Measurements from ENCODE around the gene RCN2.
A peak's percentile ranks its signal among the peaks of the same experiment; 100 is the strongest.

Gene RCN2

GRCh38 chr15:76942331-76942730 lies 10.8 kb downstream of the RCN2 start:
- TF ChIP-seq, protein P1, sequence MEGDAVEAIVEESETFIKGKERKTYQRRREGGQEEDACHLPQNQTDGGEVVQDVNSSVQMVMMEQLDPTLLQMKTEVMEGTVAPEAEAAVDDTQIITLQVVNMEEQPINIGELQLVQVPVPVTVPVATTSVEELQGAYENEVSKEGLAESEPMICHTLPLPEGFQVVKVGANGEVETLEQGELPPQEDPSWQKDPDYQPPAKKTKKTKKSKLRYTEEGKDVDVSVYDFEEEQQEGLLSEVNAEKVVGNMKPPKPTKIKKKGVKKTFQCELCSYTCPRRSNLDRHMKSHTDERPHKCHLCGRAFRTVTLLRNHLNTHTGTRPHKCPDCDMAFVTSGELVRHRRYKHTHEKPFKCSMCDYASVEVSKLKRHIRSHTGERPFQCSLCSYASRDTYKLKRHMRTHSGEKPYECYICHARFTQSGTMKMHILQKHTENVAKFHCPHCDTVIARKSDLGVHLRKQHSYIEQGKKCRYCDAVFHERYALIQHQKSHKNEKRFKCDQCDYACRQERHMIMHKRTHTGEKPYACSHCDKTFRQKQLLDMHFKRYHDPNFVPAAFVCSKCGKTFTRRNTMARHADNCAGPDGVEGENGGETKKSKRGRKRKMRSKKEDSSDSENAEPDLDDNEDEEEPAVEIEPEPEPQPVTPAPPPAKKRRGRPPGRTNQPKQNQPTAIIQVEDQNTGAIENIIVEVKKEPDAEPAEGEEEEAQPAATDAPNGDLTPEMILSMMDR (IDR thresholded peaks at IDR 0.05) = no peak
- no peak overlapping the region for H3K4me3 Mint-ChIP-seq
- no peak for DNase-seq
- no peaks in the 10 kb centered on the region for H3K27me3 Mint-ChIP-seq (ENCODE audit: low read depth, poor library complexity)
- H3K36me3 Mint-ChIP-seq (ENCODE audit: low read depth) = peaks cover 75% of the 10 kb centered on the region
- no peak overlapping the region for H3K27ac Mint-ChIP-seq
- H3K9me3 Mint-ChIP-seq = peaks cover 4% of the 10 kb centered on the region
- no peaks in the 10 kb centered on the region for H3K4me1 Mint-ChIP-seq

DNA sequence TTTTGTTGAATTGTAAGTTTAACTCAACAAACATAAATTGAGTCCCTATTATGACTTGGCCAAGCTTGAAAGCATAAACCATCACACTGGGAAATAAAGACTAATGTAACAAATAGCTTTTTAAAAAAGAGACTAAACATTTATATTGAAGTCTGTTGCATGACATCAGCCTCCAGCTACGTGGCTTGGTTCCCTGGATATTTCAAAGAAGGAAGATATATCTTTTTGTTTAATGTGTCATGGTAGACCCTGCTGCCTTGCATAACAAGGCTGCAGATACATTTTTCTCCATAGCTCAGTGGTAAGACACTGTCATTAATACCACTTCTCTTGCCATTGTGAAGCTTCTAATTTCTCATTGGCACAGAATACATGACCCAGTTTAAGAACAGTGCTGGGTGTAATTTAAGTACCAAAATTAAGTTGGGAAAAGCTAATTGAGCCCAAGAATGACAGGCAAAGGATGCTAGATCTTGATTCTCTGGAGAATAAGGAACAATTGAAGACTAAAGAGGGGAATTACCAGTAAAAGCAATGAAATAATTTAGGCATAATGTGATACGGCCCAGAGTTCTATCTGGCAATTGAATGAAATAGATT lies 14.0 kb downstream of the RCN2 start:
- TF ChIP-seq, protein P1 (IDR thresholded peaks at IDR 0.05) = no peak
- no peaks in the 10 kb centered on the region for H3K4me1 Mint-ChIP-seq
- no peak for DNase-seq
- peaks cover 4% of the 10 kb centered on the region for H3K9me3 Mint-ChIP-seq
- H3K4me3 Mint-ChIP-seq = no peak overlapping the region
- peaks cover 77% of the 10 kb centered on the region for H3K36me3 Mint-ChIP-seq (ENCODE audit: low read depth)
- no peak overlapping the region for H3K27ac Mint-ChIP-seq
- no peaks in the 10 kb centered on the region for H3K27me3 Mint-ChIP-seq (ENCODE audit: low read depth, poor library complexity)

GRCh38 chr15:76947454-76947853 lies 15.9 kb downstream of the RCN2 start:
- H3K27ac Mint-ChIP-seq = peak overlapping the region; percentile 73
- H3K9me3 Mint-ChIP-seq = peaks cover 4% of the 10 kb centered on the region
- TF ChIP-seq, protein P1 (IDR thresholded peaks at IDR 0.05) = no peak
- H3K4me3 Mint-ChIP-seq = no peak overlapping the region
- peaks cover 3% of the 10 kb centered on the region for H3K27me3 Mint-ChIP-seq (ENCODE audit: low read depth, poor library complexity)
- no peak for DNase-seq
- peaks cover 80% of the 10 kb centered on the region for H3K36me3 Mint-ChIP-seq (ENCODE audit: low read depth)
- no peaks in the 10 kb centered on the region for H3K4me1 Mint-ChIP-seq

GRCh38 chr15:76951220-76951619 lies 19.7 kb downstream of the RCN2 start:
- DNase-seq = no peak
- Mint-ChIP-seq H3K9me3 (no peaks in the 10 kb centered on the region), H3K27me3 (ENCODE audit: low read depth, poor library complexity) (peaks cover 3% of the 10 kb centered on the region), H3K27ac (peak overlapping the region; percentile 55), H3K4me1 (peaks cover 4% of the 10 kb centered on the region), H3K36me3 (ENCODE audit: low read depth) (peaks cover 46% of the 10 kb centered on the region), H3K4me3 (no peak overlapping the region)
- TF ChIP-seq, protein P1 (IDR thresholded peaks at IDR 0.05) = no peak

DNA sequence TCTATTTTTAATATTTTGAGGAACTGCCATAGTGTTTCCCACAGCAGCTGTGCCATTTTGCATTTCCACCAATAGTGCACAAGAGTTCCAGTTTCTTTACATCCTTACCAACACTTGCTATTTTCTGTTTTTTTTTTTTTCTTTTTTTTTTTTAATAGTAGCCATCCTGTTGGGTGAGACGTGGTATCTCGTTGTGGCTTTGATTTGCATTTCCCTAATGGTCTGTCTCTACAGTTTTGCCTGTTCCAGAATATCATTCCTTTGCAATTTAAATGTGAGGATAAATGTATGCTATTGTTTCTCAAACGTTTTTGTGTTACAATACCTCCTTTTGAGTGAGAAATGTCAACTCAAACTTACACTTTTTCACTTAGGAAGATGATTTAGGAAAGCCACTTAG lies 22.4 kb downstream of the RCN2 start:
- TF ChIP-seq, protein P1 (IDR thresholded peaks at IDR 0.05) = no peak
- Mint-ChIP-seq H3K4me3 (no peak overlapping the region), H3K27ac (no peak overlapping the region), H3K9me3 (no peaks in the 10 kb centered on the region), H3K36me3 (ENCODE audit: low read depth) (peaks cover 24% of the 10 kb centered on the region), H3K4me1 (peaks cover 4% of the 10 kb centered on the region), H3K27me3 (ENCODE audit: low read depth, poor library complexity) (peaks cover 6% of the 10 kb centered on the region)
- DNase-seq = no peak

DNA sequence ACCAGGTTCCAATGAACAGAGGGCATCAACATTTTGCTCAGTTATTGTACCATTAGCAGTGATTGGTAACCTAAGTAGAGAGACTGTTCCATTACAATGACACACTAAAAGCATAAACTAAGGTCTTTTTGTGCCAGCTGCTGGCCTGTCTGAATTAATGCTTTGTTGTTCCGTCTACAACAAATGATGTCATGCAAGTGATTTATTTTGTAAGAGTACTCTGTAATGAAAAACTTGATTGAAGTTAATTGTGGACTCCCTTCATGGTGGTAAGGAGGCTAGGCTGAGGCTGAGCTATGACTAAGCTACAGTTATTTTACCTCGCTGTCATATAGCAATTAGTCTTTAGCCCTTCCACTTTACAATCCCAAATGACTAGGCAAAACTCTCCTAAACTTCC lies 23.2 kb downstream of the RCN2 start:
- no peak for DNase-seq
- Mint-ChIP-seq H3K36me3 (ENCODE audit: low read depth) (peaks cover 19% of the 10 kb centered on the region), H3K27me3 (ENCODE audit: low read depth, poor library complexity) (peaks cover 6% of the 10 kb centered on the region), H3K9me3 (no peaks in the 10 kb centered on the region), H3K4me1 (peaks cover 4% of the 10 kb centered on the region), H3K4me3 (no peak overlapping the region), H3K27ac (no peak overlapping the region)
- TF ChIP-seq, protein P1 (IDR thresholded peaks at IDR 0.05) = no peak

Data from nephron progenitor cell (in vitro differentiated cells).